GM19193 (cell line): ENCODE measurements around the gene PCED1A.

Experiments used
- POLR2A ChIP-seq: IDR thresholded peaks from 4 replicates; pipeline ENCODE4 v1.6.1; 2011; ENCODE audit not compliant: insufficient read depth, insufficient read length; ENCODE audit errors: extremely low read depth

PCED1A gene

DNA sequence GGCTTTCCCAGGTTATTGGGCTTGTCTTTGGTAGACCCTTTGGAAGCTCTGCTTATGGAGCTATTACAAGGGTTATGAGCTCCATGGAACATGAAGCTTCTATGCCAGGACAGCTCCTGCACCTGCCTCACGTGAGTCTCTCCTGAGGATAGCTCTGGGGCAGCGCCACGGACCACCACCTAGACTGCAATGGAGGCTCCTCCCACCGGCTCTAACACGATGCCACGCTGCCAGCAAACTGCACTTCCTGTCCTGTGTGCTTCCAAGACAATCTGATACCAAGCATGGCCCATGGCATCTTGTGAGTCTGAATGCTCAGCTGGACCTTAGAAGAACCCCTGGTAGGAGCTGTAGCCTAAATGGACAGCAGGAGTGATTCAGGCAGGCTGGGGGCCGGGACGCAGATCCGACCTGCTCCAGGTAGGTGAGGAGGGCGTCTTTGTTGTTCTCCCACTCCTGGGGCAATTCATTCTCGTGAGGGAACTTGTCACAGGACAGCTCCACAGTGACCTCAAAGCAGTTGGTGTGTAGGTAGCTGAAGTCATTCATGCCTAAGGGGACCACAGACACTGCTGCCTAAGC, 45.5 kb downstream of the PCED1A start:
- no peak for TF ChIP-seq POLR2A

DNA sequence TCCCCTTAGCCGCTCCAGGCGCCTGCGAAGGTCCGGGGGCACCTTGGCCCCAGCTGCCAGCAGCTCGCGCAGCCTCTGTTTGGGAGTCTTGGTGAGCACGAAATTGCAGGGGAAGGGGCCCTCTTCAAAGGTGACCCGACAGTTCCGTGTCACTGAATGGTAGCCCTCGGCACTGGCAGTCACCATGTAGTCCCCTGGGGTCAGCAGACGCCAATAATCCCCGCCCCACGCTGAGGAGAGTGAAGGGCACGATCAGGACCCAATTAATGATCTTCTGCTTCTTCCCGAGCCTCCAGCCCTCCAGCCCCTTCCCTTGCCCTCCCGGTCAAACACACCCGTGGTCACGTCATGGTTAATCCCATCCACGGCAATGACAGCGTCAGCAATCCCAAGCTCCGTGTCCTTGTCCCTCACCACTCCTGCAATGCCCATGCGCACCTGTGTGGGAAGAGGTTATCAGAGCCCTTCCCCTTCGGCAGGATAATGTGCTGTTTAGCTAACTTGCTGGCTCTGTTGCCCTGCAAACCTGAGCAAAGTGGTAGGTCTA, 46.2 kb downstream of the PCED1A start:
- TF ChIP-seq POLR2A, result no peak

DNA sequence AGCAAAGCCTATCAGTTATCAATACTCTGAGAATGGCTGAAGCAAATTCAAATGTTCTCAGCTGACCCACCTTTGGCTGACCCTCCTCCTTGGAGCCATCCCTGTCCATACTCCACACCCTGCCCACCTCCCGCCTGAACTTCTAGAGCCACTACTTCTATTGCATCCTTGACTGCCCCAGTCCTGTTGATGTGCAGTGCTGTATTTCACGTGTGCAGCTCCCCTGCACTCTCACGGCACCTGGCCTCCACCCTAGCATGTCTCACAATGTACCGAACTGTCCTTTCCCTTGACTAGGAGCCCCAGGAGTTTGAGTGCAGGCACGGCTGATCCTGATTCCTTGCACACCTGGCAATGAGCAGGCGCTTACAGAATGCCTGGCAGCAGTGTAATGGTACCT, 47.0 kb downstream of the PCED1A start:
- peak; percentile 2 for TF ChIP-seq POLR2A
